Astrocyte (in vitro differentiated cells and primary cell): ENCODE data around the gene TMEM272. TPM values are rescaled to one million over a fixed set of nuclear protein-coding genes. Genes with fewer than 3 reads are reported as not detected.

Source experiments
- DNase-seq: peaks from one replicate; pipeline ENCODE4 v3.0.0-alpha.2; 2010; ENCODE audit warnings: low read depth
- FAIRE-seq: peaks from 2 replicates; lab custom pipeline; 2011; peaks lifted over from hg19 to GRCh38; lab: Jason Lieb, UNC
- H2AFZ ChIP-seq: 2 replicates; pipeline ENCODE4 v1.6.0; 2012; ENCODE audit warnings: low read depth, low read length, inconsistent platforms
- H3K27ac ChIP-seq: 2 replicates; pipeline ENCODE4 v1.5.1; 2011; ENCODE audit warnings: low read depth, low read length, inconsistent platforms
- H3K27me3 ChIP-seq: 2 replicates; pipeline ENCODE4 v1.6.0; 2011; ENCODE audit warnings: low read length, inconsistent platforms; ENCODE audit not compliant: insufficient read depth
- H3K36me3 ChIP-seq: 2 replicates; pipeline ENCODE4 v1.5.1; 2011; ENCODE audit warnings: low read length, inconsistent platforms; ENCODE audit not compliant: insufficient read depth
- H3K4me1 ChIP-seq: 2 replicates; pipeline ENCODE4 v1.5.1; 2011; ENCODE audit warnings: low read length, inconsistent platforms; ENCODE audit not compliant: insufficient read depth
- H3K4me2 ChIP-seq: 2 replicates; pipeline ENCODE4 v1.6.0; 2012; ENCODE audit warnings: low read length, inconsistent platforms
- H3K4me3 ChIP-seq: 2 replicates; pipeline ENCODE4 v1.5.1; 2011; ENCODE audit warnings: low read depth, mild to moderate bottlenecking, low read length, inconsistent platforms; ENCODE audit not compliant: insufficient read depth
- H3K79me2 ChIP-seq: 2 replicates; pipeline ENCODE4 v1.6.0; 2012; ENCODE audit warnings: mild to moderate bottlenecking, low read length, inconsistent platforms; ENCODE audit not compliant: insufficient read depth
- H3K9ac ChIP-seq: 2 replicates; pipeline ENCODE4 v1.6.0; 2012; ENCODE audit warnings: mild to moderate bottlenecking, low read length, inconsistent platforms
- H3K9me3 ChIP-seq: 2 replicates; pipeline ENCODE4 v1.5.1; 2012; ENCODE audit warnings: low read depth, mild to moderate bottlenecking, low read length, inconsistent platforms; ENCODE audit not compliant: insufficient read depth
- H4K20me1 ChIP-seq: 2 replicates; pipeline ENCODE4 v1.6.0; 2012; ENCODE audit warnings: low read length, inconsistent platforms; ENCODE audit not compliant: insufficient read depth
- H3K27ac Mint-ChIP-seq: one replicate; pipeline ENCODE4 v1.8.0; 2021; ENCODE audit warnings: mild to moderate bottlenecking, mixed read lengths; ENCODE audit not compliant: unreplicated experiment
- H3K27me3 Mint-ChIP-seq: one replicate; pipeline ENCODE4 v1.8.0; 2021; ENCODE audit warnings: low read depth, mixed read lengths; ENCODE audit not compliant: unreplicated experiment
- H3K36me3 Mint-ChIP-seq: one replicate; pipeline ENCODE4 v1.8.0; 2021; ENCODE audit warnings: low read depth, mixed read lengths; ENCODE audit not compliant: unreplicated experiment
- H3K4me1 Mint-ChIP-seq: one replicate; pipeline ENCODE4 v1.8.0; 2021; ENCODE audit warnings: low read depth, mixed read lengths; ENCODE audit not compliant: unreplicated experiment
- H3K4me3 Mint-ChIP-seq: one replicate; pipeline ENCODE4 v1.8.0; 2021; ENCODE audit warnings: mild to moderate bottlenecking, moderate library complexity, mixed read lengths; ENCODE audit not compliant: unreplicated experiment
- H3K9me3 Mint-ChIP-seq: one replicate; pipeline ENCODE4 v1.8.0; 2021; ENCODE audit warnings: mild to moderate bottlenecking, mixed read lengths; ENCODE audit not compliant: unreplicated experiment
- CTCF ChIP-seq: IDR thresholded peaks from 2 replicates; pipeline ENCODE4 v1.5.1; 2011; ENCODE audit warnings: low read depth, mild to moderate bottlenecking, inconsistent platforms, low read length, moderate library complexity; ENCODE audit not compliant: insufficient read depth
- EZH2 ChIP-seq: IDR thresholded peaks from 2 replicates; pipeline ENCODE4 v1.6.1; 2012; ENCODE audit warnings: mild to moderate bottlenecking, low read length, inconsistent platforms; ENCODE audit not compliant: insufficient read depth
- total RNA-seq: library from RNA; stranded (reverse); gene quantifications from 2 replicates; pipeline ENCODE4 v1.2.1, GENCODE V29; 2021

Gene TMEM272
- total RNA-seq, 1 donor from 2014 or later = 0.05 TPM

DNA sequence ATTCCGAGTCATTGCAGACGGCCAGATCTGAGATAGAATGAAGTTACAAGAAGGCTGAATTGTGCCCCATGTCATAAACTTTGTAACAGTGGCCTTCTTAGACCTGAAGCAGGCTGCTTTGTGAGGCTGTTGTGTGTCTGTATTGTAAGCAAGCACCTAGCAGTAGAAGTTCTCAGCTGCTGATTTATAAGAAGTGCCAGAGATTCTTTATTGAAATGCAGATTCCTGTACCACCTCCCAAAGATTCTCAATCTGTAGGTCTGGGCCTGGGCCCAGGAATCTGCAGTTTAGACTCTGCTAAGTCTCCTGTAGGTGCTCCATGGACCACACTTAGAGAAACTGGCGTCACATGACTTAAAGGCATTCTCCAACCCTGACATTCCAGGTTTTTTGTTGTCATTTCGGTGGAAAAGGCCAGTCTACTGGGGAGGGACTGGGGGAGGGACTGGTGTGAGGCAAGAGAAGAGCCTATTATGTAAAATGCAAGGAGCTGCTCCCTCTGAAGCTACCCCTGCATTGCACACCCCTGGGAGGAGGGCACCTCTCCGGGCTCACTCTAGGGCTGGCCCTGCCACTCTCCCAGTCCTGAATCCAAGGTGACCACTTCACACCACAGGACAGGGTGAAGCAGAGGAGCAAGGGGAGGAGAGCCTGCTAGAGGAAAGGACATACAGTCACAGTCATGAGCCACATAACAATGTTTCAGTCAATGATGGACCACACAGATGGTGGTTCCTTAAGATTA lies 769 bp upstream of the TMEM272 start:
- Mint-ChIP-seq H3K27ac (no peak overlapping the region), H3K27me3 (no peaks in the 10 kb centered on the region), H3K9me3 (no peaks in the 10 kb centered on the region), H3K4me1 (peaks cover 15% of the 10 kb centered on the region), H3K36me3 (no peaks in the 10 kb centered on the region), H3K4me3 (no peak overlapping the region)
- Histone ChIP-seq H3K9me3 (no peaks in the 10 kb centered on the region), H2AFZ (peak overlapping the region; percentile 91), H3K27ac (no peak overlapping the region), H3K4me2 (peak overlapping the region; percentile 69), H4K20me1 (no peaks in the 10 kb centered on the region), H3K27me3 (peaks cover 17% of the 10 kb centered on the region), H3K4me3 (no peak overlapping the region), H3K4me1 (peaks cover 19% of the 10 kb centered on the region), H3K9ac (no peak overlapping the region), H3K79me2 (no peaks in the 10 kb centered on the region), H3K36me3 (no peaks in the 10 kb centered on the region)
- TF ChIP-seq CTCF = no peak
- TF ChIP-seq EZH2 = no peak
- FAIRE-seq = no peak
- DNase-seq = no peak

GRCh38 chr13:51843529-51843928 lies 1.4 kb downstream of the TMEM272 start:
- H3K4me1 ChIP-seq = peaks cover 9% of the 10 kb centered on the region
- peaks cover 9% of the 10 kb centered on the region for H3K4me1 Mint-ChIP-seq
- H3K4me2 ChIP-seq = no peak overlapping the region
- peaks cover 17% of the 10 kb centered on the region for H3K27me3 ChIP-seq
- H4K20me1 ChIP-seq = no peaks in the 10 kb centered on the region
- no peaks in the 10 kb centered on the region for H3K9me3 Mint-ChIP-seq
- H3K36me3 ChIP-seq = no peaks in the 10 kb centered on the region
- H3K36me3 Mint-ChIP-seq = no peaks in the 10 kb centered on the region
- no peak overlapping the region for H3K27ac Mint-ChIP-seq
- no peak for DNase-seq
- no peak for TF ChIP-seq CTCF
- TF ChIP-seq EZH2 = no peak
- H3K9me3 ChIP-seq = no peaks in the 10 kb centered on the region
- no peak overlapping the region for H3K27ac ChIP-seq
- no peaks in the 10 kb centered on the region for H3K79me2 ChIP-seq
- no peak for FAIRE-seq
- no peak overlapping the region for H2AFZ ChIP-seq
- no peaks in the 10 kb centered on the region for H3K27me3 Mint-ChIP-seq
- H3K4me3 ChIP-seq = no peak overlapping the region
- H3K4me3 Mint-ChIP-seq = no peak overlapping the region
- no peak overlapping the region for H3K9ac ChIP-seq

DNA sequence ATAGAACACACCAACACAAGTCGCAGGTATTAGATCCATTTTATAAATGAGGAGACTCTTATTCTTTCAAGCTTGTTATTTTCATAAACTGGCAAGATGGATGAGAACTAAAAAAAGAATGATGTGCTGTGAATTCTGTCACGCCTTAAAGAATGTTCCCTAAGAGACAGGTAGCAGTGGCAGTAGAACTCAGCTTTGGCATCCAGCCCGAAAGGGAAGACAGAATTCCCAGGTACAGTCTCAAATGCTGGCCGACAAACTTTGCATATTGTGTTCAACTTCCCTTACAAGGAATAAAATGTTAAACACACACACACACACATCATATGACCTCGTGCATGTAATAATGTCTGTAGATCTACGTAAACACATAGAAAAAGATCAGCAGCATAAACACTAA lies 3.2 kb downstream of the TMEM272 start:
- no peak overlapping the region for H3K27ac Mint-ChIP-seq
- H3K36me3 Mint-ChIP-seq = no peaks in the 10 kb centered on the region
- no peaks in the 10 kb centered on the region for H3K79me2 ChIP-seq
- no peak overlapping the region for H2AFZ ChIP-seq
- no peaks in the 10 kb centered on the region for H3K36me3 ChIP-seq
- H3K27me3 Mint-ChIP-seq = no peaks in the 10 kb centered on the region
- H4K20me1 ChIP-seq = no peaks in the 10 kb centered on the region
- no peak overlapping the region for H3K4me3 ChIP-seq
- no peak overlapping the region for H3K27ac ChIP-seq
- DNase-seq (no peak), FAIRE-seq (no peak)
- no peaks in the 10 kb centered on the region for H3K9me3 ChIP-seq
- no peak overlapping the region for H3K4me2 ChIP-seq
- peaks cover 17% of the 10 kb centered on the region for H3K27me3 ChIP-seq
- H3K9ac ChIP-seq = no peak overlapping the region
- no peaks in the 10 kb centered on the region for H3K9me3 Mint-ChIP-seq
- H3K4me1 Mint-ChIP-seq = peaks cover 14% of the 10 kb centered on the region
- no peak overlapping the region for H3K4me3 Mint-ChIP-seq
- H3K4me1 ChIP-seq = peaks cover 16% of the 10 kb centered on the region
- no peak for TF ChIP-seq EZH2
- TF ChIP-seq CTCF = no peak
